COR-L47 (cell line): ENCODE measurements around the gene CYB5R2.

Source experiments
- DNase-seq: peaks from one replicate; lab custom pipeline; 2025; lab: John Stamatoyannopoulos, UW

CYB5R2 gene

DNA sequence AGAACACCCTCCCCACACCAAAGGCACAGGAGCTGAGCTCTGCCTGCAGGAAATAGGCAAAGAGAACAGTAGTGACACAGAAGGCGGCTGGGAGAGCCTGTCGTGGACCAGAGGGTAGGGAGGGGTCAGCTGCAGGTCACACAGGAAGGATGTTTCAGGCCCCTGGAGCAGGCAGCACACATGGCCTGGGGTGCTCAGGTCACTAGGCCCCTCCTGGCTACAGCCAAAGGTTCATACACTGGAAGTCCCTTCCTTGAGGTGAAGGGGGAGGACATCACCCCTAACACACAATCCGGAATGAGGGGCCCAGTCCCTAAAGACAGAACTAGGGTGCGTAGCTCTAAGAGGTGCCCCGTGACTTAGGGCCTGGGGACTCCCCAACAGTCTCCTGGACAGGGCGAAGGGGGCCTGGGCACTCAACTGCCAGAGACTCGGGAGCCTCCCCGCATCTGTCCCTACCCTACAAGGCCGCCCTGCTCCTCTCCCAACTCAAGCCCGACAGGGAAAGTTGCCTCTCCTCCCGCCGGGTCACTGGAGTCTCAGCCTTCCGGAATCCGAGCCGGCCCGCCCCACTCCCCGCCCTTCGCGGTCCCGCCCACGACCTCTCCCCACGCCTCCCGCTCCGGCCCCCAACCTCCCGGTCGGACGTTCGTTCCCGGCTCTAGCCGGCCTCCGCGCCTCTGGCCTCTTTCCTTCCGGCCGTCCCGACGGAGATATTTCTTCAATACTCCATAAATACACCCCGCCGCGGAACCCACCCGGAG is at the start of gene CYB5R2:
Gene CYB5R2 (minus strand): TSS at position 541 of the 764 bp plus-strand sequence. CDS start 675 bp downstream, outside the sequence.
- DNase-seq = no peak

GRCh38 chr11:7714786-7715185 is 41.5 kb upstream of the CYB5R2 start:
- no peak for DNase-seq

DNA sequence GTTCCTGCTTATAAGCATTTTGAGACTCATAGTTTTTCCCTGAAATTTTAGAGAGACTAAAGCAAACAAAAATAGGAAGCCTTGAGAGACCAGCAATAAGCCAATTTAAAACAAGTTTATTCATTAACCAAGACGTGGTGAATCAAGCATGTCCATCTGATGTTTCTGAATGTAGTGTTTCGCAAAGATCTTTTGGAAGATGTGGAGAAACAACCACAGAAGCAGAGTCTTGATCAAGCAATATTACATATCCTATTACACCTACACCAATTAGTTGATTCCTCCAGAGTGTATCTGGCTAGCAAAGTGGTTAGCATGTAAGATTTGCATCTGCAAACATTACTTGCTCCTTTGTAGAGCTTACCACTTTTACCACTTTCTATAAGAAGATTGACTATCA is 33.1 kb upstream of the CYB5R2 start, which contains the start of gene OVCH2:
Gene OVCH2 (minus strand): TSS at position 101 of the 400 bp plus-strand sequence. CDS start 83 bp downstream, at position 18.
- no peak for DNase-seq

- DNase-seq = no peak
Observed at GRCh38 chr11:7703740-7704139, 30.4 kb upstream of the CYB5R2 start.

GRCh38 chr11:7696424-7696823 is 23.1 kb upstream of the CYB5R2 start:
- DNase-seq = no peak

- DNase-seq = no peak
Observed at GRCh38 chr11:7694235-7694634, 20.9 kb upstream of the CYB5R2 start.

- no peak for DNase-seq
Observed at GRCh38 chr11:7692426-7692825, 19.1 kb upstream of the CYB5R2 start.

GRCh38 chr11:7691759-7692350 is 18.6 kb upstream of the CYB5R2 start:
- DNase-seq = no peak

- DNase-seq = no peak
Observed at GRCh38 chr11:7690648-7691047, 17.3 kb upstream of the CYB5R2 start.

DNA sequence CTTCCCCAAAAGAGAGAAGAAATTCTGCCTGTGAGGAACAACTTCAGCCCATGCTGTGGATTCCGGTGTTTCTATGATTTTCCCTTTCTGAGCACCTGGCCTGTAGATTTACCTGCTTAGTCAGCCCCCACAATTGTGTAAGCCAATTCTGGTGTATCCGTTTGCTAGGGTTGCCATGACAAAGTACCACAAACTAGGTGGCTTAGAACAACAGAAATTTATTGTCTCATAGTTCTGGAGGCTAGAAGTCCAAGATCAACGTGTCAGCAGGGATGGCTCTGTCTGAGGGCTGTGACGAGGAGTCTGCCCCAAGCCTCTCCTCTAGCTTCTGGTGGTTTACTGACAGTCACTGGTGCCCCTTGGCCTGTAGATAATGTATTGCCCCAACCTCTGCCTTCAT is 15.9 kb upstream of the CYB5R2 start:
- no peak for DNase-seq

DNA sequence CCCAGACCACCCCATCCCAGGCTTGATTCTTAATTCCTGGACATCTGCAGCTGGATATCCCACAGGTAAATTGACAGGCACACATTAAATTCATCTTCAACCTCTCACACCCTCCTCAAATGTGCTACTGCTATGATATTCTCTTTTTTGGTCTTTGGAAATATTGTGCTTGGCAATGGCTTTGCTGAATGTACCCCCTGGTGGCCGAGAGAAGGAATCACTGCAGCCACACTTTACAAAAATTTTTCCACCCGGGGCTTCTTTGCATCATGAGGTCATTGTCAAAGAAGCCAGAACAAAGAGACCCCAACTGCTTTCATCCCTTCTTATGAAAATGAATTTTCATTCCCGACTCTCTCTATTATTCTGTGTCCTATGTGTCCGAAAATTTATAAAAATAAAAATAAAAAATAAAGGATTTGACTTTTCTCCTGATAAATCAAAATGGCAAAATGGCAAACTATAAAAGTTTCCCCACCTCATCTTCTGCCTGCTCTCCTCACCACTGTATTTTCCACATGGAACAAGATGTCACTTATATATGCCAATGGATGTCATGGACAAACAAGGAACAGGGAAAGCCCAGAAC is 15.0 kb upstream of the CYB5R2 start:
- no peak for DNase-seq

DNA sequence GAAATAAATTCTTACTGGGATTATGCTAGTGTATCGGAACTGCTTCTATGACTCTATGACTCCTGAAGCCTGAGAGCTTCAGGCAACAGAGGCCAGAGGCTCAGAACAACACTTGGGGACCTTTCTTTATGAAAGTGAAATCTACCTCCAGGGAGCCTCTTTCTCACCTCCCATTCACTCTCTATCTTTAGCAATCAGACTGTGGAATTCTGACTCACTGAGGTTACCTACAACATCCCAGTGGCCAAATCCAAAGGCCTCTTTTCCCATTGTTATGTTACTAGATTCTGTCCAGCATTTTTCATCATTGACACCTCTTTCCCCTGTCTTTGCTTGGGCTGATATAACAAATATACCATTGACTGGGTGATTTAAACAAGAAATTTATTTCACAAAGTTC is 14.1 kb upstream of the CYB5R2 start:
- DNase-seq = no peak

GRCh38 chr11:7686761-7687160 is 13.5 kb upstream of the CYB5R2 start:
- DNase-seq = no peak

DNA sequence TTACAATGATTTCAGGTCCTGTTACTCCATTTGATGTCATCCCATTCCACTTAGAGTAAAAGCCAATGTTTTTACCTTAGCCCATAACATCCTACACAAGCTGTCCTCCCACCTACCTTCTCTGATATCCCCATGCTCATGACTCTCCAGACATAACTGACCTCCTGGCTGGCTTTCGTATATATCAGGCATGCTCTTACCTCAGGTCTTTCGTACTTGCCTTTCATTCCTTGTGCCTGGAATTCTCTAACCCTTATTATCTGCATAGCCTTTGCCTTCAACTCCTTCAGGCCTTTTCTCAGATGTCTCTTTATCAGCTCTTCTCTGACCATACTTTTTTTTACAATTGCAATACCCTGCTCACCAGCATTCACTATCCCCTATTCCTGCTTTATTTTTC is 10.3 kb upstream of the CYB5R2 start:
- DNase-seq = no peak

DNA sequence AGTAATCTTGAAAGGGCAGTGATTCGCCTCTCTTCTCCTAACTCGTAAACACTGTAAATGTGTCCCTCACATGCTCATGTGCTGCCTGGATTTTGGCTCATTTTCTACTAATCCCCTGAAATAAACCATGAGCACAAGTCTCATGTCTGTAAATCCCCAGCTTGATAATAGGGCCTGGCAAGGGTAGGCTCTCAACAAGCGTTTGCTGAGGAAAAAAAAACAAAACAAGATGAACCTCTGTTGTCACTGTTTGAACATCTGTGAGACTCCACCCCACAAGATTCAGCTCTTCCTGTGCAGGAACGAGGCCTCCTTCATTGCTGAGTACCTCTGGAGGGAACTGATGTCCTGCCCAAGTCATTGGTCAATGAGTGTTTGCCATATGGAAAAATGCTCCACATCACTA is 4.5 kb upstream of the CYB5R2 start:
- no peak for DNase-seq

GRCh38 chr11:7677071-7677470 is 3.8 kb upstream of the CYB5R2 start:
- no peak for DNase-seq

GRCh38 chr11:7675631-7676030 is 2.3 kb upstream of the CYB5R2 start:
- DNase-seq = no peak

GRCh38 chr11:7673724-7674434 is 579 bp upstream of the CYB5R2 start:
- DNase-seq = no peak

DNA sequence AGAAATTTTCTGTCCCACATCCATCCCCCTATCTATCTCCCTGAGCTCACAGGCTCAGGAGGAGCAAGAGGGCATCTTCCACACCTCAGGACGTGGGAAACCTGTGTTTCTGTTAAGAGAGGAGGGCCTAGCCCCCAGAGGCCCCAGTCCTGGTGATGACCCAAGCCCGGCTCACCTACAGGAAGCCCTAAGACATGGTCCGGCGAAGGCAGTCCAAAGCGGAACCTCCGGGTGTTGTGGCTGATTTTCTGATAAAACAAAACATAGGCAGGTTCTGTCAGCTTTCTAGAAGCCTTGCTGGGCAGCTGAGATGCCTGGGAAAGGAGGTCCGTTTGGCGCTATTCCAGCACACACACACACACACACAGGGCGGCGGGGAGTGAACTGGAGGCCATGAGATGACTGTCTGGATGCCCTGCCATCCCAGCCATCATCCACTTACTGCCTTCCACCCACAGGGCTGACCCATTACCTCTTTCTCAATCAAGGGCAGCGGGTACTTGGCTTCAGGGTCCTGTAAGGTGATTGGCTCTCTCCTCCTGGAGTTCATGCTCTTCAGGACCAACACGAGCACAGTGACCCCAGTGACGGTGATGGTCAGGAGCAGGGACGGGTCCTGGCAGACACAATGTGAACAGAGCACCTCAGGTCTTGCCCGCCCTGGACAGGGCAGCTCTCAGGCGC is 882 bp downstream of the CYB5R2 start:
- DNase-seq = no peak

- no peak for DNase-seq
Observed at GRCh38 chr11:7671347-7672215, 1.7 kb downstream of the CYB5R2 start.

- DNase-seq = no peak
Observed at GRCh38 chr11:7670641-7671040, 2.7 kb downstream of the CYB5R2 start.
